Inflammatory macrophage treated with lipopolysaccharide for 1 hour (primary cell): ENCODE data around the gene SLIRP.
"Not testable (repeated sequence)": the region's sequence is repeated elsewhere in the genome, so short reads cannot be mapped to it uniquely, and the experiment has no call there.

ENCODE experiments used
- DNase-seq, 2 donors: peaks; one replicate each; pipeline ENCODE4 v3.0.0-alpha.2; 2020 to 2022

SLIRP gene

DNA sequence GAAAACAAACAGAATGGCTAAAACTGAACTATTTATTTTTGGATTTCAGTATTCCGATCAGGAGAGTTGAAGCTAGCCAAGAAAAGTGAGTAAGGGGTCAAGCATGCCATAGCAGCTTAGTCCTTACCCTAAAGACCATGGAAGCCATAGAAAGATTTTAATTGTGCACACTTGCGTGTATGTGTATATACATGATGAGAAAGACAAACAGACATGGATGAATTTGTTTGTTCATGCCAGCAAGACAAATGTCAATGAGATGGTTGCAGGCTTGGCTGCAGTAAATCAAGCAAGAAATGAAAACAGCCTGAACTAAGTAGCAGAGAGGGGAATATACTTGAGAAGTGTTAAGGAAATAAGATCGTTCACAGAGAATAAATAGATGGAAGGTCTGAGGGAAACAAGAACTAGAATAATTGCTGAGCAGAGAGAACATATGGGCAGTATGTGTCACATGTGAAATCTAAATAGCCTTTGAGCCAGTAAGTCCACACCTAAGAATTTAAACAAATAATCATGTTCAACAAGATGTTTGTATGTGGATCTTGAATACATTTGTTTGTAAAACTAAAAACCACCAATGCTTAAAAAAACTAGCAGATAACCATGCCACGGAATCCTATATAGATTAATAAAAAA is 38.3 kb downstream of the SLIRP start:
- DNase-seq, result no peak

DNA sequence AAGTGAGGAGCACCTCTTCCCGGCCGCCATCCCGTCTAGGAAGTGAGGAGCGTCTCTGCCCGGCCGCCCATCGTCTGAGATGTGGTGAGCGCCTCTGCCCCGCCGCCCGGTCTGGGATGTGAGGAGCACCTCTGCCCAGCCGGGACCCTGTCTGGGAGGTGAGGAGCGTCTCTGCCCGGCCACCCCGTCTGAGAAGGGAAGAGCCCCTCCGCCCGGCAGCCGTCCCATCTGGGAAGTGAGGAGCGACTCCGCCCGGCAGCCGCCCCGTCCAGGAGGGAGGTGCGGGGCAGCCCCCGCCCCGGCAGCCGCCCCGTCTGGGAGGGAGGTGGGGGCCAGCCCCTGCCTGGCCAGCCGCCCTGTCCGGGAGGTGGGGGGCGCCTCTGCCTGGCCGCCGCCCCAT is 39.5 kb downstream of the SLIRP start:
- not testable (repeated sequence) for DNase-seq

DNA sequence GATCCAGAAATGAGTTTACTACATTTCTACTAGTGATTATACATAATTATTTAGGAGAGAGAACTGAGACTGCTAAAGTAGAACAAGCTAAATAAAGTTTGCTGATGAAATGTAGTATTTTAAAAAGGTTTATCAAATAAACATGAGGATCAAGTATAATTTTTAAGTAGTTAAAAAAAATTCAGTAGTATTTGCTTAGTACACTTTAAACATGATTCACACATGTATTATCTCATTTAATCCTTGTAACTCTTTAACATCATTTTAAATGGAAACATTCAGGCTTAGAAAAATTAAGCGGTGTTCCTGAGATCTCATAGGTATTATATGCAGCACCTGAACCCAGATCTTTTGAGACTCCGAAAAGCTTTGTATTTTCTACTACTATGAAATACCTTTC is 44.4 kb downstream of the SLIRP start:
- no peak for DNase-seq

DNA sequence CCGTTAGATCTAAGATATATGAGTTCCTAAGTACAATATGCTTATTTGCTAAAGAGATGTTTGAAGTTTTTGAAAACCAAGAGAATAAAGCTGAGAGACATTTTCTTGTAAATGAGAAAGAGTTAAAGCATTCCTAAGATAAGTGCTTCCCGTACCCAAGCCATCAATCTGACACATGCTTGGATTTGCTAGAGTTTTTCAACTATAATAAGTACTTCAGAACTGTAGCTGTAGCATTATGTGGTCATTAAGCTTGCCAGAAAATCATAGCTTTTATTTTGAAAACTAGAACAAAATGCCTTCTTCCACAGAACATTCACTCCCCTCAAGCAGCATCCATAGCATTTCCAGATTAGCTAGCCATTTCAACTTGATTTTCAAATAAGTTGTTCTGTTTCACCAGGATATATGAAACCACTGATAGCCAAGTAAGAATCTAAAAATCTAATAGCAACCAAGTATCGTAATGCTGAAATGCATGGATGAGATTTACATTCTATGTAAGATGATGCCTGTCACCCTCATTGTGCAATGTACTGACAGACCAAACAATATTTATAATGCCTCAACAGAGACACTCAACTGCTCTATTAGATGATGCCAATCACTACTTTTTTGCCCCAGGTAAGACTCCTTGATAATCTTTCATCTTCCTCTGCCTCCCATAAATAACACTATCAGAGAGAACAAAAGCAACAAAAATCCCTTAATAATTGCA is 45.1 kb downstream of the SLIRP start:
- DNase-seq, result no peak

DNA sequence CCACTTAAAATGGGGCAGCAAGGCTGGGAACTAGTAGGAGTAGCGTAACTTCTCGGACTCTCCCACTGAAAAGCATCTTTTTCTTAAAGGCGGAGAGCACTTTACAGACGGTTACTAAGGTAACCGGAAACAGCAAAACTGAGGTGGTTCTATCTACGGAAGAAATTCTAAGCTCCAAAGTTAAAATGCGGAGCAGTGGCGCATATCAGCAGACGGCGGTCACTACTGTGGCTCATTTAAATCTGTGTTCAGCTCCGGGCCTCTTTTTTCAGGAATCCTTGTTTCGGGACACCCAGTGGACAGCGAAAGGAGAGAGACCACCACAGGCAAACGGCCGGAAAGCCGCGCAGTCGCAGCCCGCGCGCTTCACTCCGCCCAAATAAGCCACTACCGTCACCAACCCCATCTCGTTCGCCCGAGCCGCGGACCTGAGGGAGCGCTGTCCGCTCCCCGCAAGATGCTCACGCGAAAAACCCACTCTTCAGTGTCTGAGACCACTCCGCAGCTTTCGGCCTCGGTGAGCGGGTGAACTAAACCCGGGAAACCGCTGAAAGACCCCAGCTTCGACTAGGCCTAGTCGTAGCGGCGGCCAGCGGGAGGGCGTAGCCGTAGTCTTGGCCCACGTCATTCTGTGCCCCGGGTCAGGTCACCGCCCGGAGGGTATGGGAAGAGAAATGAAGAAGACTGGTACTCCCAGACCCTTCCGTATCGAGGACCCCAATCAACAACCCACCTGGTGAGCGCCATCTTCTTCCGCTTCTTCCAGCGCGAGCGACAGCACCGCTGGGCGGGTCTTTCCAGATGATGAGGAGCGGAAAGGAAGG is 52.7 kb downstream of the SLIRP start, which contains the start of gene SNW1:
SNW1 (minus strand) TSS at position 776 of the 824 bp plus-strand sequence; CDS start at position 747, 29 bp downstream.
- peak; percentile 49 to 93 for DNase-seq

DNA sequence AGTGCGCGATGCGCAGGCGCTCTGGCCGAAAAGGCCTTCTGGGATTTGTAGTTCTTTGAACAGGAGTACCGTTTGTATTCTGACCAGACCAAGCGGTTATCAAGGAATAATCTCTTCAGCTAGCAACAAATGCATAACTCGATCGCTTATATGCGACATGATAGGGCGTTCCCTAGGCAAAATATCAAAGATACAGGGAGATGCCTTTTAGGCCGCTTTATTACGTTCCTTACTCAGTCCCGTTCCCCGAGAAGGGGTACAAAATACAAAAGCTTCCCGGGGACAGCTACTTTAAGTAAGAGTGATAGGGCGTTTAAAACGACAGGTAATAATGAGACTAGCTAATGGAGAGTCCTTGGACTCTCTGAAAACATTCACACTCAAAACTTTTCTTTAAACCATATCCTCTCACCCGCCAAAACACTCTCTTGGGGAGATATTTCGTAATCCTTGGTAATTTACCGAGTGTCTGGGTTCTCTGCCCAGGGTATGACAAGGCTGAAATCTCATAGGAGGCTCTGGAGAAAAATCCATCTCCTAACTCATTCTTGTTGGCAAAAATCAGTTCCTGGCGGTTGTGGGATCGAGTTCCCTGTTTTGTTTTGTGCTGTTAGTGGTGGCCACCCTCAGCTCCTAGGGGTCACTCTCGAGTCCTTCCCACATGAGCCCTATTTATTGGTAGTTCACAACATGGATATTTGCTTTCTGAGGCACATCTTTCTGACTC is 53.5 kb downstream of the SLIRP start:
- DNase-seq, result peak; percentile 37 to 96

DNA sequence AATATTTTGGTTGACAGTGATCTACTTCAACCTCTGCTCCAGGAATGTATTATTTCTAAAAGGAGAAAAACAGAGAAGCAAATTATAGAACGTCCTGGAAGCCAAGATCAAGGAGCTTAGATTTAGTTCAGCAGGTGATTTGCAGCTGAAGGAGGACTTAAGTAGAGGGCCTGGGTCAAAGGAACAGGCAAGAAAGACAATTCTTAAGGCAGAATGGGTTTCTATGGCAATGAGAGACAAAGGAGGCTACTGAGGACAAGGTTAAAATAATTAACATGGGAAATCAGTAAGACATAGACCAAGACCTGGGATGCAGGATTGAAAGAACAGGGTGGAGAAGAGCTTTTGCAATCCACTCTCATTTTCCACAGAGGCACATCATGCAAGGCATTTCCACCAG is 55.4 kb downstream of the SLIRP start:
- DNase-seq, result no peak

DNA sequence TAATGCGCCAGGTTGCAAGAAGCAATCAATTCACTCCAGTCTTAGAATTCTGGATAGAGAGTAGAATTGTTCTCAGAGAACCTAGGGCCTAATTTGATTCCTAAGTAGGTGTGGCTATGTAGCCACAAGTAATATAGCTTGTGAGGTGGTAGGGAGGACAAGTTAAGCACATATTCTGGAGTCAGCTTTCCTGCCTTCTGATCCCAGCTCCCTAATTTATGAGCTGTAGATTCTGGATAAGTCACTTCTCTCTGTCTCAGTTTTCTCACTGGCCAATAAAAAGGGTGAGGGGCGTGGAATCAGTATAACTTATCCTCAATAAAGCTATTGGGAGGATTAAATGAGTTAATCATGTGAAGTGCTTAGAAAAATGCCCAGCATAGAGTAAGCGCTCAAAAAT is 56.1 kb downstream of the SLIRP start:
- DNase-seq, result no peak
